HEK293T (cell line): ENCODE measurements around the gene BRIP1.

Source experiments
- BHLHE40 ChIP-seq: fragments of 450-650 bp; IDR thresholded peaks from 2 replicates; pipeline ENCODE4 v1.6.1; 2016; ENCODE audit warnings: mild to moderate bottlenecking, moderate library complexity, borderline replicate concordance
- CTBP1 ChIP-seq: fragments of 450-650 bp; IDR thresholded peaks from 2 replicates; pipeline ENCODE4 v1.6.1; 2016; ENCODE audit warnings: borderline replicate concordance
- ELF4 ChIP-seq: fragments of 450-650 bp; IDR thresholded peaks from 2 replicates; pipeline ENCODE4 v1.6.1; 2017; ENCODE audit warnings: antibody characterized with exemption
- FOXA1 ChIP-seq: fragments of 450-650 bp; IDR thresholded peaks from 2 replicates; pipeline ENCODE4 v1.6.1; 2016; ENCODE audit warnings: mild to moderate bottlenecking
- FOXK2 ChIP-seq: fragments of 450-650 bp; IDR thresholded peaks from 2 replicates; pipeline ENCODE4 v1.6.1; 2016; ENCODE audit warnings: mild to moderate bottlenecking
- FOXM1 ChIP-seq: fragments of 450-650 bp; IDR thresholded peaks from 2 replicates; pipeline ENCODE4 v1.6.1; 2017; ENCODE audit warnings: mild to moderate bottlenecking, borderline replicate concordance
- L3MBTL2 ChIP-seq: fragments of 450-650 bp; conservative IDR thresholded peaks from 2 replicates; pipeline ENCODE4 v1.6.1; 2016; ENCODE audit warnings: mild to moderate bottlenecking
- NFRKB ChIP-seq: fragments of 450-650 bp; IDR thresholded peaks from 2 replicates; pipeline ENCODE4 v1.6.1; 2016; ENCODE audit warnings: mild to moderate bottlenecking, moderate library complexity
- SP1 ChIP-seq: fragments of 450-650 bp; IDR thresholded peaks from 2 replicates; pipeline ENCODE4 v1.6.1; 2017
- SUZ12 ChIP-seq: fragments of 450-650 bp; IDR thresholded peaks from 2 replicates; pipeline ENCODE4 v1.6.1; 2016; ENCODE audit warnings: mild to moderate bottlenecking
- TARDBP ChIP-seq: fragments of 450-650 bp; IDR thresholded peaks from 2 replicates; pipeline ENCODE4 v1.6.1; 2016
- ZNF384 ChIP-seq: fragments of 450-650 bp; IDR thresholded peaks from 2 replicates; pipeline ENCODE4 v1.6.1; 2016
- TF ChIP-seq, protein P1 (sequence below): fragments of 450-650 bp; IDR thresholded peaks from 2 replicates; pipeline ENCODE4 v1.6.1; 2016

DNA sequence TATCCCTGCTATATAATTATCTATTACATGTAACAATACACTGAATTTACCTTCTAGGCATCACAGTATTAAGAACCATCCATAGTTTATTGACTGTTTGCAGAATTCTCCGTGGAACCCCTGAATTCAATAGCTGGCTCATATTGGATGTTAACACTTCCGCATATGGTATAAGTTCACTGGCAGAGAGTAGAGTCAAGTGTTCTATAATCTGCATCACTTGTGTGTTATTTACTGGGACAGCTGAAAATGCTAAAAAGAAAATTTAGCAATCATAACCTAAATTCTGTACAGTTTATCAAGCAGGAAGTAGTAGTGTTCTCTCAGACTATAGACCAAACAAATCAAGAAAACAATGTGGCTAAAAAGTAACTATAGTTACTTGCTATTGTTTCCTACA is 14.5 kb upstream of the BRIP1 start:
- TF ChIP-seq FOXM1, result no peak
- TF ChIP-seq FOXA1, result no peak
- TF ChIP-seq ELF4, result no peak
- TF ChIP-seq NFRKB, result no peak
- no peak for TF ChIP-seq CTBP1
- TF ChIP-seq, protein P1, sequence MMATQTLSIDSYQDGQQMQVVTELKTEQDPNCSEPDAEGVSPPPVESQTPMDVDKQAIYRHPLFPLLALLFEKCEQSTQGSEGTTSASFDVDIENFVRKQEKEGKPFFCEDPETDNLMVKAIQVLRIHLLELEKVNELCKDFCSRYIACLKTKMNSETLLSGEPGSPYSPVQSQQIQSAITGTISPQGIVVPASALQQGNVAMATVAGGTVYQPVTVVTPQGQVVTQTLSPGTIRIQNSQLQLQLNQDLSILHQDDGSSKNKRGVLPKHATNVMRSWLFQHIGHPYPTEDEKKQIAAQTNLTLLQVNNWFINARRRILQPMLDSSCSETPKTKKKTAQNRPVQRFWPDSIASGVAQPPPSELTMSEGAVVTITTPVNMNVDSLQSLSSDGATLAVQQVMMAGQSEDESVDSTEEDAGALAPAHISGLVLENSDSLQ, result no peak
- no peak for TF ChIP-seq BHLHE40
- no peak for TF ChIP-seq ZNF384
- no peak for TF ChIP-seq TARDBP
- TF ChIP-seq FOXK2, result no peak
- no peak for TF ChIP-seq L3MBTL2
- TF ChIP-seq SUZ12, result no peak
- TF ChIP-seq SP1, result no peak
